Lung (tissue), 12 donors: ENCODE measurements around the gene UGT2B15. TPM values are rescaled to one million over a fixed set of nuclear protein-coding genes. Genes with fewer than 3 reads are reported as not detected.

Source experiments
- ATAC-seq: fragments of 200-7000 bp; cut with Tn5 transposase; one replicate; pipeline ENCODE4 v1.9.1; 2020; ENCODE audit warnings: moderate number of reproducible peaks; ENCODE audit not compliant: insufficient read depth, low FRiP score
- DNase-seq, 3 donors: peaks; one replicate each; pipeline ENCODE4 v3.0.0-alpha.2; 2013 to 2017
- H3K27ac ChIP-seq, 2 donors: one replicate each; pipeline ENCODE4 v1.5.1; 2013; ENCODE audit warnings: mild to moderate bottlenecking in 2 of 2, moderate library complexity in 2 of 2, control low read depth in 1 of 2, inconsistent platforms in 1 of 2, low read depth in 1 of 2, low read length in 1 of 2
- H3K27me3 ChIP-seq, 3 donors: one replicate each; pipeline ENCODE4 v1.5.1; 2013; ENCODE audit warnings: low read length in 2 of 3; ENCODE audit not compliant: control insufficient read depth in 3 of 3, insufficient read depth in 3 of 3
- H3K36me3 ChIP-seq, 4 donors: one replicate each; pipeline ENCODE4 v1.5.1; 2013; ENCODE audit warnings: low read length in 4 of 4, mild to moderate bottlenecking in 1 of 4, moderate library complexity in 1 of 4; ENCODE audit not compliant: control insufficient read depth in 4 of 4, insufficient read depth in 4 of 4
- H3K4me1 ChIP-seq, 5 donors: one replicate each; pipeline ENCODE4 v1.5.1; 2013; ENCODE audit warnings: low read length in 5 of 5, mild to moderate bottlenecking in 2 of 5, moderate library complexity in 1 of 5; ENCODE audit not compliant: control insufficient read depth in 5 of 5, insufficient read depth in 5 of 5
- H3K4me3 ChIP-seq: one replicate; pipeline ENCODE4 v1.5.1; 2013; ENCODE audit warnings: mild to moderate bottlenecking, control low read depth, moderate library complexity
- H3K9ac ChIP-seq, 2 donors: one replicate each; pipeline ENCODE4 v1.5.1; 2013; ENCODE audit warnings: low read length in 2 of 2, control low read depth in 1 of 2; ENCODE audit not compliant: insufficient read depth in 1 of 2
- H3K9me3 ChIP-seq, 4 donors: one replicate each; pipeline ENCODE4 v1.5.1; 2013; ENCODE audit warnings: low read length in 3 of 4, mild to moderate bottlenecking in 1 of 4, moderate library complexity in 1 of 4; ENCODE audit not compliant: control insufficient read depth in 4 of 4, insufficient read depth in 3 of 4
- WGBS, 2 donors: extraction: QIAGEN DNeasy Blood & Tissue Kit; methylation state at CpG; one replicate each; pipeline ENCODE4 v1.1.7; 2013; 5-methylcytosine and 5-hydroxymethylcytosine counted together
- polyA plus RNA-seq, 2 donors: library from polyadenylated mRNA; stranded (reverse); fragments of 200-250 nt; gene quantifications; one replicate each; pipeline ENCODE4 v1.2.1, GENCODE V29; 2013
- total RNA-seq, 2 donors: library from RNA; depleted of rRNA in 1 of 2; stranded (reverse); fragments of >200 nt in 1 of 2; gene quantifications; one replicate each; pipeline ENCODE4 v1.2.1, GENCODE V29; 2014 to 2021
- TF ChIP-seq, protein P1 (sequence below): IDR thresholded peaks from 2 replicates; pipeline ENCODE4 v1.5.1; 2012; ENCODE audit warnings: mild to moderate bottlenecking; ENCODE audit errors: control extremely low read depth, extremely low read depth
- donor health status: control.
- donor health status: control.
- donor health status: Bipolar disorder and iron deficiency.
- donor health status: healthy.
- donor health status: DM: yes; HTN: yes; CAD: no.

UGT2B15 gene
- total and polyA plus RNA-seq, 4 donors, result 0.06 to 0.15 TPM; not detected in 2

DNA sequence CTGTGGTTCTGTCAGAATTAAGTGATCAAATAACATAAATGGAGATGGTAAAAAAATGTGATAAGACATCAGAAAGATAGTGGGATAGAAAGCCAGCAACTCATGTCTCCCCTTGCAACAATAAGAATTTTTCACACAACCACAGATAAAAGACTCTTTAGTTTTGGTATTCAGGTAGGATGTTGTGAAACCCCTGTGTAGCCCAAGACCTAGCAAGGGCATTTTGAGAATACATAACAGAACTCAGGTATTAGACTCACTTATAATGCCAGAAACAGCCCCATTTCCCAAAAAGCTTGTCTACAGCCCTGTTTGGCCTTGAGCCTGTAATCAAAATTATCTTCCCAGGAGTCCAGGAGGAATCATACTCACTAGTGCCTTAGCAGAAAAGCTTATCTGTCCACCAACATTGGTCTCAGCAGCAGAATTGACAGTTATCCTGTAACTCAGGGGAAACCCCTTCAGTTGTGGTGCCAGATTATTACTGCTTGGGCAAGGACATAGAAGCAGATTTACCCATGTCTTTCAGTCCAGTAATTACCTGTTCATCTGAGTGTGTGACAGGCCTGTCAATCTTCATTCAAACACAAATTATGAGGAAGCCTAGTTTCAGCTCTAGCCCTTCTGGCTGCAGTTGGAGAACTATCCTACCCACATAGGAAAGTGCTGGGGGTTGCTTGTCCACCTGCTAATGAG, 53.3 kb downstream of the UGT2B15 start:
- Histone ChIP-seq H3K9me3 (no peaks in the 10 kb centered on the region), H3K27me3 (no peaks in the 10 kb centered on the region), H3K36me3 (no peaks in the 10 kb centered on the region), H3K27ac (no peak overlapping the region), H3K4me3 (no peak overlapping the region), H3K4me1 (no peaks in the 10 kb centered on the region), H3K9ac (no peak overlapping the region)
- DNase-seq (no peak), ATAC-seq (no peak)
- TF ChIP-seq, protein P1, sequence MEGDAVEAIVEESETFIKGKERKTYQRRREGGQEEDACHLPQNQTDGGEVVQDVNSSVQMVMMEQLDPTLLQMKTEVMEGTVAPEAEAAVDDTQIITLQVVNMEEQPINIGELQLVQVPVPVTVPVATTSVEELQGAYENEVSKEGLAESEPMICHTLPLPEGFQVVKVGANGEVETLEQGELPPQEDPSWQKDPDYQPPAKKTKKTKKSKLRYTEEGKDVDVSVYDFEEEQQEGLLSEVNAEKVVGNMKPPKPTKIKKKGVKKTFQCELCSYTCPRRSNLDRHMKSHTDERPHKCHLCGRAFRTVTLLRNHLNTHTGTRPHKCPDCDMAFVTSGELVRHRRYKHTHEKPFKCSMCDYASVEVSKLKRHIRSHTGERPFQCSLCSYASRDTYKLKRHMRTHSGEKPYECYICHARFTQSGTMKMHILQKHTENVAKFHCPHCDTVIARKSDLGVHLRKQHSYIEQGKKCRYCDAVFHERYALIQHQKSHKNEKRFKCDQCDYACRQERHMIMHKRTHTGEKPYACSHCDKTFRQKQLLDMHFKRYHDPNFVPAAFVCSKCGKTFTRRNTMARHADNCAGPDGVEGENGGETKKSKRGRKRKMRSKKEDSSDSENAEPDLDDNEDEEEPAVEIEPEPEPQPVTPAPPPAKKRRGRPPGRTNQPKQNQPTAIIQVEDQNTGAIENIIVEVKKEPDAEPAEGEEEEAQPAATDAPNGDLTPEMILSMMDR, result no peak

- DNase-seq, result no peak
- Histone ChIP-seq H3K9ac (no peak overlapping the region), H3K36me3 (no peaks in the 10 kb centered on the region), H3K27ac (no peak overlapping the region), H3K4me1 (no peaks in the 10 kb centered on the region), H3K27me3 (no peaks in the 10 kb centered on the region), H3K9me3 (no peaks in the 10 kb centered on the region), H3K4me3 (no peak overlapping the region)
- TF ChIP-seq, protein P1, result no peak
- WGBS, 2 donors, result 89 to 91% methylated on average over 11 of the region's 11 CpGs
- ATAC-seq, result no peak
Observed at GRCh38 chr4:68615699-68616422, 54.6 kb downstream of the UGT2B15 start.

- no peak for DNase-seq
- no peak for ATAC-seq
Observed at GRCh38 chr4:68613752-68614151, 56.7 kb downstream of the UGT2B15 start.

More at GRCh38 chr4:68613752-68614151, 56.7 kb downstream of the UGT2B15 start:
- Histone ChIP-seq H3K9me3 (no peaks in the 10 kb centered on the region), H3K27me3 (no peaks in the 10 kb centered on the region), H3K36me3 (no peaks in the 10 kb centered on the region), H3K4me3 (no peak overlapping the region), H3K27ac (no peak overlapping the region), H3K9ac (no peak overlapping the region), H3K4me1 (no peaks in the 10 kb centered on the region)
- TF ChIP-seq, protein P1, result no peak
- 57 to 58% methylated on average over 1 of the region's 1 CpG for WGBS, 2 donors
